Nephron progenitor cell (in vitro differentiated cells): ENCODE results near the gene KIFC1.

Experiments
- DNase-seq: peaks from one replicate; pipeline ENCODE4 v3.0.0; 2021
- H3K27ac Mint-ChIP-seq: 2 replicates; pipeline ENCODE4 v1.8.0; 2021; ENCODE audit warnings: mild to moderate bottlenecking, moderate library complexity, mixed read lengths
- H3K27me3 Mint-ChIP-seq: 2 replicates; pipeline ENCODE4 v1.8.0; 2021; ENCODE audit warnings: mild to moderate bottlenecking, low read depth, mixed read lengths; ENCODE audit not compliant: poor library complexity
- H3K36me3 Mint-ChIP-seq: 2 replicates; pipeline ENCODE4 v1.8.0; 2021; ENCODE audit warnings: low read depth, mixed read lengths
- H3K4me1 Mint-ChIP-seq: 2 replicates; pipeline ENCODE4 v1.8.0; 2021; ENCODE audit warnings: mixed read lengths
- H3K4me3 Mint-ChIP-seq: 2 replicates; pipeline ENCODE4 v1.8.0; 2021; ENCODE audit warnings: mild to moderate bottlenecking, moderate library complexity, mixed read lengths
- H3K9me3 Mint-ChIP-seq: 2 replicates; pipeline ENCODE4 v1.8.0; 2021; ENCODE audit warnings: mild to moderate bottlenecking, moderate library complexity, mixed read lengths
- CTCF ChIP-seq: fragments of 200-600 bp; sonication (generic); IDR thresholded peaks from 2 replicates; pipeline ENCODE4 v1.5.0; 2021; ENCODE audit warnings: antibody characterized with exemption

Gene KIFC1

GRCh38 chr6:33440649-33441309, 49.2 kb downstream of the KIFC1 start:
- H3K4me3 Mint-ChIP-seq = no peak overlapping the region
- H3K27ac Mint-ChIP-seq = peak overlapping the region; percentile 61
- H3K4me1 Mint-ChIP-seq = no peaks in the 10 kb centered on the region
- H3K9me3 Mint-ChIP-seq = no peaks in the 10 kb centered on the region
- DNase-seq = no peak
- TF ChIP-seq CTCF = no peak
- peaks cover 3% of the 10 kb centered on the region for H3K27me3 Mint-ChIP-seq
- H3K36me3 Mint-ChIP-seq = peaks cover 72% of the 10 kb centered on the region

GRCh38 chr6:33441457-33441856, 49.8 kb downstream of the KIFC1 start:
- Mint-ChIP-seq H3K9me3 (no peaks in the 10 kb centered on the region), H3K4me3 (no peak overlapping the region), H3K36me3 (peaks cover 71% of the 10 kb centered on the region), H3K27me3 (peaks cover 3% of the 10 kb centered on the region), H3K4me1 (no peaks in the 10 kb centered on the region), H3K27ac (no peak overlapping the region)
- TF ChIP-seq CTCF = no peak
- DNase-seq = no peak

GRCh38 chr6:33442283-33442682, 50.7 kb downstream of the KIFC1 start:
- Mint-ChIP-seq H3K36me3 (peaks cover 71% of the 10 kb centered on the region), H3K9me3 (no peaks in the 10 kb centered on the region), H3K4me1 (no peaks in the 10 kb centered on the region), H3K4me3 (no peak overlapping the region), H3K27me3 (peaks cover 3% of the 10 kb centered on the region), H3K27ac (peak overlapping the region; percentile 10)
- TF ChIP-seq CTCF = no peak
- no peak for DNase-seq

GRCh38 chr6:33443025-33443424, 51.4 kb downstream of the KIFC1 start:
- TF ChIP-seq CTCF = no peak
- peaks cover 3% of the 10 kb centered on the region for H3K27me3 Mint-ChIP-seq
- DNase-seq = no peak
- H3K4me3 Mint-ChIP-seq = no peak overlapping the region
- no peaks in the 10 kb centered on the region for H3K4me1 Mint-ChIP-seq
- no peaks in the 10 kb centered on the region for H3K9me3 Mint-ChIP-seq
- H3K27ac Mint-ChIP-seq = no peak overlapping the region
- H3K36me3 Mint-ChIP-seq = peaks cover 72% of the 10 kb centered on the region

GRCh38 chr6:33443619-33444504, 52.2 kb downstream of the KIFC1 start:
- no peak for DNase-seq
- no peaks in the 10 kb centered on the region for H3K9me3 Mint-ChIP-seq
- peaks cover 3% of the 10 kb centered on the region for H3K27me3 Mint-ChIP-seq
- H3K4me3 Mint-ChIP-seq = no peak overlapping the region
- TF ChIP-seq CTCF = no peak
- no peaks in the 10 kb centered on the region for H3K4me1 Mint-ChIP-seq
- H3K36me3 Mint-ChIP-seq = peaks cover 72% of the 10 kb centered on the region
- peak overlapping the region; percentile 42 for H3K27ac Mint-ChIP-seq
